ENCODE data around the gene SACM1L.
"Not testable (repeated sequence)": the region's sequence is repeated elsewhere in the genome, so short reads cannot be mapped to it uniquely, and the experiment has no call there.

SACM1L gene

DNA sequence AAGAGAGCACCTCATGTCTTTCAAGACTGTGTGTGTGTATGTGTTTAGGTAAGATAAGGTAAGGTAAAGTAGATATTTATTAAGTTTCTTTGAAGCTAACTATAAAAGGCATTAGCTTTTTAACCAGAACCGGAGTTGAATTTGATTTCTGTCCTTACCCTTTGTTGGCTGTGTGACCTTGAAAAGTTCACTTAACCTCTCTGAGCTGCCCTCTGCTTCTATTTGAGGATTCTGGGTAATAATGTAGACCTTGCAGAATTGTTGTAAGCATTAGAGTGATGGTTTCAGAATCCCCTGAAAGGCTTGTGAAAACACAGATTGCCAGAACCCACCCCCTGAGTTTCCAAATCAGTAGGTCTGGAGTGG lies 21.6 kb upstream of the SACM1L start:
- no peak for DNase-seq

DNA sequence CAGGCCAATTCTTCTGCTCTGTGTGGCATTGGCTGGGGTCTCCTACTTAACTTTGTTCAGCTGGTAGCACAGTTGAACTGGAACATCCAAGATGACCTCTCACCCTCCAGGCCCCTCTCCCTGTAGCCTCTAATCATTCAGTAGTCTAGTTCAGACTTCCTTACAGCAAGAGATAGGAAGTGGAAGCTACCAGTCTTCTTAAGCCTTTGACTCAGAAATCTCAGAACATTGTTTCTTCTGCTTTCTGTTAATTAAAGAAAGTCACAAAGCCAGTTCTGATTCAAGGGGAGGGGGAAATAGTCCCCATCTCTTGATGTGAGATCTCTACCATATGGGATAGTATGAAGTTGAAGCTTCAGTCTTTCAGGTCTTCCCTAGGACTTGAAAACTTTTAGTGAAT lies 18.8 kb upstream of the SACM1L start:
- DNase-seq = no peak

DNA sequence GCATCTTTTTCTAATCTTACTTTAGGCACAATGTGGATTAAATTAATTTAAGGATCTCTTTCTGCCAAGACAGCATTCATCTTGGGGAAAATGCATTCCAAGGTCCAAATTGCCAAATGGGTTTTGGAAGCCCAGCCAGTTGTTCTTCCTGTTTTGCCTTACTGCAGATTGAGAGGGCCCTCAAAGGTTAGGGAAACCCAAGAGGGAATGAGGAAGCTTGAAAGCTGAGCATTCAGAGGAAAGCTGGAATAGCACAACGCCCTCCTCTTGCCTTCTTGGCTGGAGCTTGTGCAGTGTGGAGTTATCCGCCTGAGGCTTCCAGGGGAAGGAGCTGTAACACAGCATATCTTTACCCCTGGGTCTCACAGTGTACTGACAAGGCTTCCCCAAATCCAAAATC lies 18.2 kb upstream of the SACM1L start:
- no peak for DNase-seq

DNA sequence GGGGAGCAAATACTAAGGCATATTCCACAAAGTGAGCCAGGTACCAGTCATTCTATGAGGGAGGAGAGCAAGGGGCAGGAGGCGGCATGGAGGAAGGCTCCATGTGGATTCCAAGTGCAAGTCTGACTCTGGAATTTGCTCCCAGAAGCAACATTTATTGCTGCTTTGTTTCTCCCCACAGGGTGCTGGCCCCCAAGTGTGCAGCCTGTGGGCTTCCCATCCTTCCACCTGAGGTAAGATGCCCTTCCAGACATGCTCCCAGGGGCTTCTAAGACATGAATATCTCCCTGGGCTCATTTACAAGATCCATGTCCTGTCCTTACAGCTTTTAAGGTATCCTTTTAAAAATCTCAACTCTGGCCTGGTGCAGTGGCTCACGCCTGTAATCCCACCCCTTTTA lies 15.9 kb upstream of the SACM1L start:
- no peak for DNase-seq

DNA sequence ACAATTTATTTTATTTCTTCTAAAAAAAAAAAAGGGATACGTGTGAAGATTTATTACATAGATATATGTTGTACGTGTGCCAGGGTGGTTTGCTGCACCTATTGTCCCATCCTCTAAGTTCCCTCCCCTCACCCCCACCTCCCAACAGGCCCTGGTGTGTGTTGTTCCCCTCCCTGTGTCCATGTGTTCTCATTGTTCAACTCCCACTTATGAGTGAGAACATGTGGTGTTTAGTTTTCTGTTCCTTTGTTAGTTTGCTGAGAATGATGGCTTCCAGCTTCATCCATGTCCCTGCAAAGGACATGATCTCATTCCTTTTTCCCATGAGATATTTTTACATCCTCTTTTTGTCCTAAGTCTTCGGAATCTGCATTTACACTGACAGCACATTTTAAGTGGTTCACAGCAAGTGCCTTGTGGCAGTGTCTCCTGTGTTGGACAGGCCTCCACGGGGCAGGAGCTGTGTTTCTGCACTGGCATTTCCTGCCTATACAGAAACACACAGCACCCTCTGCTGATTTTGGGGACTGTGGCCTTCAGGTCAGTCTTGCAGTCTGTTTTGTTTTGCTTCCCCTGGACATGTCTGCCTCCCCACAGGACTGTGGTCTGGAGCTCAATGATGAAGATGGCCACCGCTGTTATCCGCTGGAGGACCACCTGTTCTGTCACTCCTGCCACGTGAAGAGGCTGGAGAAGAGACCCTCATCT lies 12.7 kb upstream of the SACM1L start:
- no peak for DNase-seq

DNA sequence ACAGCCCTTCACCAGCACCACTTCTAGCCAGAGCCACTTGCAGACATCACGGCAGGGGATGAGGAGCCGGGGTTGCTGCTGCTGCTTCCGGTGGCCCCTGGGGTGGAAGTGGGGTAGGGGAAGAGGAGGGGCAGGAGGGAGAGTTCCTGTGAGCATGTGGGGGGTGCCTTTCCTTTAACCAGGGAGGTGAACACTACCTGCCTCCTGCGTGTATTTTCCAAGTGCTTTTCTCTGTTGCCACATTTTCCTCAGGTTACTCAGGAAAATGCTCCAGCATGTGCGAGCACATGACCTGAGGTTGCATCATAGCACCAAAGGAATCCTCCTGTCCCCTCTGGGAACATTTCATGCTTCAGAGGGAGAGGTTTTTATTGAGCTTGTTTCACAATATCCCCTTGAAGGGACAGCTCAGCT lies 12.2 kb upstream of the SACM1L start:
- DNase-seq = peak in 2 of 4 experiments; percentile 51 to 63

DNA sequence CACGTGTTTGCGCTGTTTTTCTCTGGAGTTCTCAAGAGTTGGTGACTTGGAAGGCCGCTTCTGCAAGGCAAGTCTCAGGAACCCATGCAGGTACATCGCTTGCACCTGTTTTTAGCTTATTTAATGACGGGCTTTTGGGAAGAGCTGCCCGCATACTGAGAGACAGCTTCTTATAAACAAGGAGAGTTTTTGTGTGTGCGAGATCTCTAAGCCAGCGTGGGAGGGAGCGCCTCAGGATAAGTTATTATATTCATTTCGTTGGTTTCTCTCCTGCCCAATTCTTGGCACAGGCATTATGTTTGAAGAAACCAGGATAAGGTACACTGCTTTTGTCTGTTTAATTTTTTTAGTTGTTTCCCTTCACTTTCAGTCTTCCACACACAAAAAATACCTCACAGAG lies 11.4 kb upstream of the SACM1L start:
- no peak for DNase-seq

DNA sequence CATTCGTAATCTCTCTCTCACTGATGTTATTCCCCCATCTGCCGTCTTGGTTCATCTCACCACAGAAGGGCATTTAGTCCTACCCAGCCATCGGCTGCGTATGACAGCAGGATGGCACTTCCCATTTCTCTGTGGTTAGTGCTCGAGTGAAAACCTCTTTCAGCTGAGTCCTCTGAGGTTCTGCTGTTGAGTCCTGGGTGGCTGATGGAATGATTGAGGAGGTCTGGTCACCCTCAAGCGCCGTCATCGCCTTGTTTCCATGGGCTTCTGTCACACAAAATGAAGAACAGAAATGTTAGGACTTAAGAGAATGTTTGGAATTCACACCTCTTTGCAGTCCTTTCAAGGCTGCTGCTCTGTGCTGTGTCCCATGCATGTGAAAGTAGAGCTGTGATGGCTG lies 9.4 kb upstream of the SACM1L start:
- DNase-seq = no peak

DNA sequence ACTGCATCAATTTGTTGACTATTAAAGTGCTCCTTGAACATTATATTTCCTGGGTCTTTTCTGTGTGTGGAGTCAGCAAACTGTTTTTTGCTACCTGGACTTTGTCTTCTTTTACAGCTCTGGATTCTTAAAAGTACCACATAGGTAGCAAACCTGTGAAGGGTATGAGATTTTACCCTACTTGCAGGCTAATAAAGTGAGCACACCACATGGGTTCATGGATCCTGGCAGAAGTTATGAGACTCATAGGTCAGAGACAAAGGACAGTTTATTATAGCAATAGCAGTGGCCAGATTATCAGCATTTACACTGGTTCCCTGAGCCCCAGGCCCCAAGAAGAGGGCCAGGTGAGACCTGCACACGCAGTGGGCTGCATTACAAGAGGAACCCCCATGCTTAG lies 8.0 kb upstream of the SACM1L start:
- DNase-seq = no peak

DNA sequence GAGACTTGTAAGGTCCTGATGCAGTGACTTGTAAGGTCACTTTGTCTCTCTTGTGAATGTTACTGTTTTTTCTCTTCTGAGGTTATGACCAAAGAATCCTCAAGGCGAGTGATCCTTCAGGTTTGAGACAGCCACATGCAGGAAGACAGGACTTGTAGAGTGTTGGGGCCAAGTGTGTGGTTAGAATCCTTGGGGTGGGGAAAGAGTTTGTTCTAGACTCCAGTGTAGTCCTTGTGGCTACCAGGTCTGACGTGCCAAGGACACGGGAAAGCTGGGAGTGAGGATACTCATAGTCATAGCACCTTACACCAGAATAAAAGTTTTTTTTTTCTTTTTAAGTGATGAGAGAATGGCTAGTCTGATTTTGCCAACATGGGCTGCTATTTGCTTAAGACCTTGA lies 7.3 kb upstream of the SACM1L start:
- DNase-seq = no peak

DNA sequence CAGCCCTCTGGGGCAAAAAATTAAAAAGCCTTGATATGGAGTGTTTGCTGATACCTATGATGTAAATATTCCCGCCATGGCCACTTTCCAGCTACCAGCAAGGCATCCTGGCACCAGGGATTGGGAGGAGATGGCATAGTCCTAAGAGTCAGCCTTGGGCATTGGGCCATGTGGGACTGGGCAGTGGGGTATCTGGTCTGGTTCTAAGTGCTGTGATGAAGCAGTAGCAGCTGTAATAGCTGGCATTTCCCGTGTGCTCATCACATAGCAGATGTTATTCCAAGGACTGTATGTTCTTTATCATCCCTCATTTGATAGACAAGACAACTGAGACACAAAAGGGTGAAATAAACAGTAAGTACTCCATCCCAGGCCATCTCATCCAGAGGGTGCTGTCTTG lies 6.9 kb upstream of the SACM1L start:
- DNase-seq = no peak

DNA sequence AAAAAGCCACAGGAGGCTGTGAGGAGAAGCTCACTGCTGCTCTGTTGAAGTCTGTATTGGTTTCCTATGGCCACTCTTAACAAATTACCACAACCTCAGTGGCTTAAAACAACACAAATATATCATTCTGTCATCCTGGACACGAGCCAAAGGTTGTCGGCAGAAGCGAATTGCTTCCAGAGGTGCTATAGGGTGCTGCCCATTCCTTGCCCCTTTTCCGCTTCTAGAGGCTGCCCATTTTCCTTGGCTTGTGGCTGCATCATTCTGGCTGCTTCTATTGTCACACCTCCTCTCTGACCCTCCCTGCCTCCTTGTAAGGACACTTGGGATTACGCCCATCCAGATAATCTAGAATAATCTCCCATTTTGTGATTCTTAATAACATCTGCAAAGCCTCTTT lies 6.4 kb upstream of the SACM1L start:
- no peak for DNase-seq

DNA sequence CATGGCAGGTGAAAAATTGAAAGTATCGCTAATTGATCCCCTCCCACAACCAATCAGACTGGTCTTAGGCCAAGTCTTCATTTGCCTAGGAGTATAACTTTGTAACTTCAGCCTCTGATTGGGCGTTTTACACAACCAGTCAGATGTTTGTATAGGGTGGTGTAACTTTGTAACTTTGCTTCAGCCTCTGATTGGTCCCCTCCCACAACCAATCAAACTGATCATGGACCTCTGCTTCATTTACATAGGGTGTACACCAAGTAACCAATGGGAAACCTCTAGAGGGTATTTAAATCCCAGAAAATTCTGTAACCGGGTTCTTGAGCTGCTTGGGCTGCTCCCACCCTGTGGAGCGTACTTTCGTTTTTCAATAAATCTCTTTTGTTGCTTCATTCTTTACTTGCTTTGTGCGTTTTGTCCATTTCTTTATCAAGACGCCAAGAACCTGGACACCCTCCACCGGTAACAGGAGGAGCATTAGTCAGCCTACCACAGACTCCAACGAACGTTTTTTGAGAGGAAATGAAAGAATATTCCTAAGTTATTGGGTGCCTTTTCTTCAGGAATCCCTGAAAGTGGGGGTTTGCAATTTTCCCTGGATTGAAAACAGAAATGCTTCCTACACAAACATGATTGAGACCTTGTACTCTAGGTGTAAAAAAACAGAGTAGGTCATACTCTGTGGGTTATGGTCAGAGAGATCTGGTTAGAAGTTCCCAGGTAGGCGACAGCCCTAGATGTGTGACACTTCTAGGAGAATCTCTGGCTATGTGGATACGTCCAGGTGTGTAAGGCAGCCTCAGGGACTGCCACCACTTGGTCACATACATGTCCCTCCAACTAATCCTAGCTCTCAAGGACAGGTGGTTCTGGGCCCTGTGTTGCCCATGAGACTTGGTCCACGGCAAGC lies 5.5 kb upstream of the SACM1L start:
- DNase-seq = no peak

DNA sequence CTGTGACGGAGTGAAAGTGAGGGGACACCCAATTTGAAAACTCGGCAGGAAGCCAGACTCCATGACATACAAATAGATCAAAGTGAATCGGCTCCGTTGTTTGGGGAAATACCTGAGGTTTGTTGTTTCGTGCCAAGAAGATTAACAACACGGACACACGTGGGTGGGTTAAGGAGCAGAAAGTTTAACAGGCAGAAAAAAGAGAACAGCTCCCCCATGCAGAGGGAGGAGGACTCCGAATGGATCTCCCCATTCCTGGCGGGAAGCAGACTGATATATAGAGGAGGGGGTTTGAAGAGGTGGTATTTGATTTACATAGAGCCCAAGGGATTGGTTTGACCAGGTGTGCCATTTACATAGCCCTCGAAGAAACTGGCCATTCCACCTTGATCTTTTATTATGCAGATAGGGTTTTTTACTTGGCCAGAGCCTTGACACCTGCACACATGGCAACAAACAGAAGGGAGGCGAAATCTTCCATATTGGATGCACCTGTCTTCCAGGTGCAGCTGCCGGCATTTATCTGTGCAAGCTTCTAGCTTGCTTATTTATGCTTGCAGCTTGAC lies 4.8 kb upstream of the SACM1L start:
- DNase-seq = no peak

DNA sequence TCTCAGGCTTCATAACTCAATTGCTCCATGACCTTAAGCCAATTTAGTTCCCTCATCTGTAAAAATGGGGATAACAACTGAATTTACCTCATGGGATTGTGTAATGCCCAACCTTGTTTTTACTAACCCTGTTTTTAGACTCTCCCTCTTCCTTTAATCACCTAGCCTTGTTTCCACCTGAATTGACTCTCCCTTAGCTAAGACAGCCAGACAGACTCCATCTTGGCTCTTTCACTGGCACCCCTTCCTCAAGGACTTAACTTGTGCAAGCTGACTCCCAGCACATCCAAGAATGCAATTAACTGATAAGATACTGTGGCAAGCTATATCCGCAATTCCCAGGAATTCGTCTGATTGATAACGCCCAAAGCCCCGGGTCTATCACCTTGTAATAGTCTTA lies 3.5 kb upstream of the SACM1L start:
- not testable (repeated sequence) for DNase-seq

DNA sequence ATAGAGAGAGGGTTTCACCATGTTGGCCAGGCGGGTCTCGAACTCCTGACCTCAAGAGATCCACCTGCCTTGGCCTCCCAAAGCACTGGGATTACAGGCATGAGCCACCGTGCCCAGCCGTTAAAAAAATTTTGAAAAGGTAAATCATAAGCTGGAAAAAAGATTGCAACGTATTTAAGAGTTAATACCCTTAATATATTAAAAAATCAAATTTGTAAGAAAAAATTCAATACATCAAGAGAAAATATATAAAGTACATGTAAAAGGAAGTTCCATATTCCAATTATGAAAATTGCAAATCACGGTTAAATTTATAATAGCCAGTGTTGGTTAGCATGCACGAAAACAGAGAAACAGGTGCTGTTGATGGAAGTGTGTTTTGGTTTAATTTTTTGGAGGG lies 2.3 kb upstream of the SACM1L start:
- no peak for DNase-seq

DNA sequence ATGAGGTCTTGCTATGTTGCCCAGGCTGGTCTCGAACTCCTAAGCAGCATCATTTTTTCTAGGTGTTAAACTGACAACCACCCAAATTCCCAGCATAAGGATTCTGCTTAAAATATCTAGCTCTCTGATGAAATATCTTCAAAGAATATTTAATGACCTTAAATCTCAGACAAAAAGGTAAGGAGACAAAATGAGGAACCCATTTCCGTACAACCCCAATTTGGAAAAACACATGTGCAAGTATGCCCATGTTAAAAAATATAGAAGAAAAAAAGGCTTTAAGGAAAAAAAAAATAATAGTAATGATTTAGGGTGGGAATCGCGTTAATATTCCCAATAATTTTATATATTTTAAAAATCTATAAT lies 1.4 kb upstream of the SACM1L start:
- DNase-seq = no peak

DNA sequence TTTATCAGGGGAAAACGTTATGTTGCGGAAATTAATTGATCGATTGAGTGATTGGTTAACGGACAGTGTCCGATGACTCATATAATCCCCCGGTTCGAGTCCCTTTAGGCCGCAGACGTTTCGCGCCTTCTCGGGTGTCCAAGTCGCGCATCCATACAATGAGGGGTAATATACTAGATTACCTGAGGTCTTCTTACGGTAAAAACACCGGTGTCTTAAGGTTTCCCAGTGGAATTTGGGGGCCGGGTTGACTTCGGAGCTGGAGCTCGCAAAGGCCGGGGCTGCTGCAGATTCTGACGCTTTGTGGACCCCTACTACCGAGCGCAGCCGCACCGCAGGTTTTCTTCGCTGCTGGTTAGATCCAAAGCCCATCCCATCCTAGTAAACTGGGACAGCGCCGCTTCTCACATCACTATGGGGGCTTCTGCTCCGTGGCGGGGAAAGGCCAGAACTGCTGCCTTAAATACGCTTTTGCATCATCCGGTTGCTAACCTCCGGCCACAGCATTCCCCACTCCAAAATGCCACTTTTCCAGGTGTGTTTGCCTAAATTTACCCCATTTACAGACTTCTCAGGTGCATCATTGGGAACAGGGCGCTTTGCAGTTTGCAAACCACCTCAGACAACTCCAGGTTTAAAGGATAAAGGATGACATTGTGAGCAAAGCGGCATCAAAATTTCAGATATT lies 858 bp upstream of the SACM1L start:
- DNase-seq = no peak

DNA sequence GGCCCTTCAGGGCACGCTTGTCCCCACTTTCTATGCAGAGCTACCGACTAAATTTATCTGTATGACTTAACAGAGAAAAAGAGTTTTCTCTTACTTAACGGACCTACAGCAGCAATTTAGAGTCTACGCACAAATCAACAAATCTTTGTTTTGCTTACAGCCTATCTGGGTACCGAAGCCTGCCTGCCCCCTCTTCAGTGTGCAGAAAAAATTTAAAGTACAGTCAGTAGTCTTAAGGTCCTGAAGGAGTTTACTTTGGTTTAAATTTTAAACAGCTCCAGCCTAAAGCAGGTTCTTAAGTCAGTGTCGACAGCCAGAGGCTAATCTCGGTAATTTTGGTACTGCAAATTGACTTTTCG lies 570 bp downstream of the SACM1L start:
- DNase-seq = no peak

DNA sequence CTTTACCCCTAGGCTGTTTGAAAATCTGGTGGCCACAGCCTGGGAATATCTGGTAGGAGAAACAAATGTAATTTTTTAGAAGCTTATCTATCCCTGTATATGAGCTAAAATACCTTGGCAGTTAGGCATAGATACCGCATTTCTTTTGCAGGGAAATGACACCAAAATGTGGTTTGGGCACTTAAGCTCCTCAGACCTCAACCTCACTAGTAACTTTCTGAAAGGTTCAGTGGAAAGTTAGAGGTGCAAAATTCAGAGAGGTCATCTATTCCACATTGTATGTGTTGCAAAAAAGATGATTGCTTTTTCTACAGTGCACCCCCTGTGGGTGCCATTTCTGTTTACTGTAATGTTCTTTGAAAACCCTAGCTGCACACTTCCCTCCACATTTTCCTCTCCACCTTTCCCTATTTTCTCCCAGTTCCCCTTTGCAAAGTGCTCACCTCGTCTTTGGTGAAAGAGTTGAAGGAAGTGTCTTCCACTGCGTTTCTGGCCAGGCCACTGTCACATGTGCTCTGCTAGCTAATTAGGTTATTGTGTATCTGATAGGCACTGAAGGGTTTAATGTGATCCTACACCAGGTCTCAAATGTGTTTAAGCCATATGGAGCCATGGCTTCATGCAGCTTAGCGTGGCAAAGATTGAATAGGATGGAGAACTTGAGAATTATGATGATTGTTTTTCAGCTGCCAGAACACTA lies 1.3 kb downstream of the SACM1L start:
- no peak for DNase-seq

DNA sequence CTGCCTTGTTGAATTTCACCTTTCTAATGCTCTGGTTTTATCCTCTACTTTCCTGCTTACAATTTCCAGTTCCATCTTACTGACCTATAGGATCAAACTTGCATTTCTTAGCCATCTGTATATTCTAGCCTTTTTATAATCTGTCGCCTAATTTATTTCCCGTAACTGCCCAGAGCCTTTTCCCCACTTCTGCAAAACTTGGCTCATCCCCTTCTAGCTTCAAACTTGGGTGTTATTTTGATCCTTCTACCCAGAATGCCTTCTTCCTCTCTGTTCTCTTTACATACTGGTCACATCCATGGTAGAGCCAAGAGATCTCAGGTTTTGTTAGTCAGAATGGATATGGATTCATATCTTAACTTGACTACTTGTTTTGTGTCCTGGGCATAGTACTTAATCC lies 2.6 kb downstream of the SACM1L start:
- DNase-seq = no peak

DNA sequence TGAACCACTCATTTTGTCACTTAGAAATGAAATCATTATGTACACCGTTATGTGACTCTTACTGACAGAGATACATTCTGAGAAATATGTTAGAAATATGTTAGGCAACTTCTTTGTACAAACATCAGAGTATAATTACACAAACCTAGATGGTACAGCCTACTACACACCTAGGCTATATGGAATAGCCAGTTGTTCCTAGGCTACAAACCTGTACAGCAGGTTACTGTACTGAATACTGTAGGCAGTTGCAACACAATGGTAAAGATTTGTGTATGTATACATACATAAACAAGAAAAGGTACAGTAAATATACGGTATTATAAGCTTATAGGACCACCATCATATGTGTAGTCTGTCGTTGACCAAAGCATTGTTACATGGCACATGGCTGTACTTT lies 3.7 kb downstream of the SACM1L start:
- DNase-seq = no peak

DNA sequence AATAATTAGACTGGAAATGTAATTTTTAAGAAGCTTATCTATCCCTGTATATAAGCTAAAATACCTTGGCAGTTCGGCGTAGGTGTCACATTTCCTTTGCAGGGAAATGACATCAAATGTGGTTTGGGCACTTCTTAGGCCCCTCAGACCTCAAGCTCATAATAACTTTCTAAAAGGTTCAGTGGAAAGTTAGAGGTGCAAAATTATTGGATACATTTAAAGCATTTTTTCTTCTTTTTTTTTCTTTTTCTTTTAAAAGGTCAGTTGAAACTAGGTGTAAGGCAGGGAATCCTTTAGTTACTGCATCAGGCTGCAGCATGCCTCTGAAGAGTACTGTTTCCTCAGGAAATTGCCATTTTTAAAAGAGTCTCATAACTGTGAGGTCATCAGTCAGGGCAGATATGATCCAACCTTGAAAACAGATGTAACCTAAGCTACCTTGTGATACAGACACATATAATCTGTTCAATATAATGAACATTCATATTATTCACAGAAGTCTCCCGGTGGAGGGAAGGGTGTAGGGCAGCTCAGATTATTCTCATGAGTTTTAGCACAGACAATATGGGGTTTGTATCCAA lies 4.8 kb downstream of the SACM1L start:
- DNase-seq = no peak
